Colonic mucosa (tissue), 4 donors: Measurements from ENCODE around the gene KCNE4. TPM values are rescaled to one million over a fixed set of nuclear protein-coding genes. Genes with fewer than 3 reads are reported as not detected.

Experiments used
- DNase-seq: peaks from one replicate; pipeline ENCODE4 v3.0.0-alpha.2; 2020
- H3K27ac ChIP-seq: fragments of 200-600 bp; one replicate; pipeline ENCODE4 v1.8.0; 2021
- H3K27me3 ChIP-seq: fragments of 200-600 bp; one replicate; pipeline ENCODE4 v1.8.0; 2021
- H3K36me3 ChIP-seq: fragments of 200-600 bp; one replicate; pipeline ENCODE4 v1.8.0; 2021
- H3K4me1 ChIP-seq: fragments of 200-600 bp; one replicate; pipeline ENCODE4 v1.8.0; 2021; ENCODE audit warnings: mild to moderate bottlenecking
- H3K4me3 ChIP-seq: fragments of 200-600 bp; one replicate; pipeline ENCODE4 v1.8.0; 2021
- H3K9ac ChIP-seq, 2 donors: one replicate each; pipeline ENCODE4 v1.7.0; 2013; ENCODE audit warnings: control low read depth in 2 of 2, low read depth in 2 of 2, low read length in 2 of 2
- H3K9me3 ChIP-seq: fragments of 200-600 bp; one replicate; pipeline ENCODE4 v1.8.0; 2021
- CTCF ChIP-seq: fragments of 200-600 bp; IDR thresholded peaks from one replicate; pipeline ENCODE4 v1.8.0; 2022; ENCODE audit warnings: antibody characterized with exemption, mild to moderate bottlenecking
- intact Hi-C: fragments of 100-400 bp; cut with DNase I; formaldehyde crosslinking; loops from one replicate; pipeline ENCODE4 v1.14.1; 2022
- total RNA-seq, 2 donors: library from RNA; stranded (reverse); fragmentation: NEBNext Ultra II Directional in 1 of 2; extraction: Animal tissue kit (Norgen Biotek cat#: 25700) in 1 of 2; gene quantifications; one replicate each; pipeline ENCODE4 v1.2.1, GENCODE V29; 2021
- donor health status: healthy.
- donor health status: DM: no; HTN: no; CAD: no.
- donor health status: DM: no; HTN: no; CAD: no.

The KCNE4 gene
- total RNA-seq, 2 donors from 2014 or later: 0.42 to 2.1 TPM

GRCh38 chr2:223008956-223009355 lies 43.0 kb upstream of the KCNE4 start:
- DNase-seq: no peak
- H3K9me3 ChIP-seq: no peaks in the 10 kb centered on the region
- H3K27me3 ChIP-seq: no peaks in the 10 kb centered on the region
- H3K27ac ChIP-seq: no peak overlapping the region
- TF ChIP-seq CTCF: no peak
- no peaks in the 10 kb centered on the region for H3K36me3 ChIP-seq
- H3K9ac ChIP-seq: no peak overlapping the region
- H3K4me3 ChIP-seq: no peak overlapping the region
- H3K4me1 ChIP-seq: no peaks in the 10 kb centered on the region
- intact Hi-C loops: no loop called here

- Histone ChIP-seq H3K27me3 (no peaks in the 10 kb centered on the region), H3K4me1 (no peaks in the 10 kb centered on the region), H3K27ac (no peak overlapping the region), H3K9ac (no peak overlapping the region), H3K36me3 (no peaks in the 10 kb centered on the region), H3K9me3 (no peaks in the 10 kb centered on the region), H3K4me3 (no peak overlapping the region)
- intact Hi-C loops: no loop called here
- DNase-seq: no peak
- no peak for TF ChIP-seq CTCF
These were observed 41.3 kb upstream of the KCNE4 start for GRCh38 chr2:223010641-223011040.

GRCh38 chr2:223012291-223012690 lies 39.7 kb upstream of the KCNE4 start:
- Histone ChIP-seq H3K4me1 (no peaks in the 10 kb centered on the region), H3K27ac (no peak overlapping the region), H3K9ac (no peak overlapping the region), H3K36me3 (no peaks in the 10 kb centered on the region), H3K9me3 (no peaks in the 10 kb centered on the region), H3K27me3 (no peaks in the 10 kb centered on the region), H3K4me3 (no peak overlapping the region)
- intact Hi-C loops: no loop called here
- no peak for TF ChIP-seq CTCF
- no peak for DNase-seq

GRCh38 chr2:223019390-223019930 lies 32.5 kb upstream of the KCNE4 start:
- Histone ChIP-seq H3K27ac (no peak overlapping the region), H3K27me3 (no peaks in the 10 kb centered on the region), H3K9me3 (no peaks in the 10 kb centered on the region), H3K36me3 (no peaks in the 10 kb centered on the region), H3K4me1 (no peaks in the 10 kb centered on the region), H3K4me3 (no peak overlapping the region), H3K9ac (no peak overlapping the region)
- no peak for TF ChIP-seq CTCF
- DNase-seq: no peak
- intact Hi-C loops: no loop called here

- Histone ChIP-seq H3K4me3 (no peak overlapping the region), H3K9ac (no peak overlapping the region), H3K27ac (no peak overlapping the region), H3K27me3 (no peaks in the 10 kb centered on the region), H3K4me1 (no peaks in the 10 kb centered on the region), H3K9me3 (no peaks in the 10 kb centered on the region), H3K36me3 (no peaks in the 10 kb centered on the region)
- TF ChIP-seq CTCF: no peak
- intact Hi-C loops: no loop called here
- no peak for DNase-seq
These were observed 31.8 kb upstream of the KCNE4 start for GRCh38 chr2:223019987-223020717.
